Measurements from ENCODE around the gene GAL.

DNA sequence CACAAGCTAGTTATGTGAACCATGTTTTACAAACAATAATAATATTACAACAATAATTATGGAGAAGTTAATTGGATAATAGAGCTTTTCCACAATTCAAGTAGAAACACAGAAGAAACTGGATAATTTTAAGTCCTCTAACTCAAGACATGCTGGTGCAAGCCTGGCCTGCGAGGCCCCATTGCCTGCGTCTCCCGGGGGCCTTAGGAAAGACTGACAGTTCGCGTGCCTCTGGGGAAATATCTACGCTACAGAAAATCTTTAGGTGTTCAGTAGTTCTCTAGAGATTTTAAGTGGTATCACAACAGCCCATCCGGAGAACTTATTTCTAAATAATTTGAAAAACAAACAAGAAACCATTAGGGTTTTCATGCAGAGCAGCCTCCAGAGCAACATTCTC is 23.2 kb downstream of the GAL start:
- TF ChIP-seq, protein P1, sequence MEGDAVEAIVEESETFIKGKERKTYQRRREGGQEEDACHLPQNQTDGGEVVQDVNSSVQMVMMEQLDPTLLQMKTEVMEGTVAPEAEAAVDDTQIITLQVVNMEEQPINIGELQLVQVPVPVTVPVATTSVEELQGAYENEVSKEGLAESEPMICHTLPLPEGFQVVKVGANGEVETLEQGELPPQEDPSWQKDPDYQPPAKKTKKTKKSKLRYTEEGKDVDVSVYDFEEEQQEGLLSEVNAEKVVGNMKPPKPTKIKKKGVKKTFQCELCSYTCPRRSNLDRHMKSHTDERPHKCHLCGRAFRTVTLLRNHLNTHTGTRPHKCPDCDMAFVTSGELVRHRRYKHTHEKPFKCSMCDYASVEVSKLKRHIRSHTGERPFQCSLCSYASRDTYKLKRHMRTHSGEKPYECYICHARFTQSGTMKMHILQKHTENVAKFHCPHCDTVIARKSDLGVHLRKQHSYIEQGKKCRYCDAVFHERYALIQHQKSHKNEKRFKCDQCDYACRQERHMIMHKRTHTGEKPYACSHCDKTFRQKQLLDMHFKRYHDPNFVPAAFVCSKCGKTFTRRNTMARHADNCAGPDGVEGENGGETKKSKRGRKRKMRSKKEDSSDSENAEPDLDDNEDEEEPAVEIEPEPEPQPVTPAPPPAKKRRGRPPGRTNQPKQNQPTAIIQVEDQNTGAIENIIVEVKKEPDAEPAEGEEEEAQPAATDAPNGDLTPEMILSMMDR (IDR thresholded peaks at IDR 0.05), result no peak
- TF ChIP-seq EP300 (IDR thresholded peaks at IDR 0.05), result no peak

Measured in gastroesophageal sphincter (tissue), 3 donors.